GM18867 (cell line): ENCODE data around the gene PYDC1.
"Not testable (repeated sequence)": the region's sequence is repeated elsewhere in the genome, so short reads cannot be mapped to it uniquely, and the experiment has no call there.

ENCODE experiments used
- ATAC-seq: cut with Tn5 transposase; IDR thresholded peaks from one replicate; pipeline ENCODE4 v1.9.1; 2021; ENCODE audit warnings: mild to moderate bottlenecking, moderate library complexity; ENCODE audit not compliant: unreplicated experiment

The PYDC1 gene

DNA sequence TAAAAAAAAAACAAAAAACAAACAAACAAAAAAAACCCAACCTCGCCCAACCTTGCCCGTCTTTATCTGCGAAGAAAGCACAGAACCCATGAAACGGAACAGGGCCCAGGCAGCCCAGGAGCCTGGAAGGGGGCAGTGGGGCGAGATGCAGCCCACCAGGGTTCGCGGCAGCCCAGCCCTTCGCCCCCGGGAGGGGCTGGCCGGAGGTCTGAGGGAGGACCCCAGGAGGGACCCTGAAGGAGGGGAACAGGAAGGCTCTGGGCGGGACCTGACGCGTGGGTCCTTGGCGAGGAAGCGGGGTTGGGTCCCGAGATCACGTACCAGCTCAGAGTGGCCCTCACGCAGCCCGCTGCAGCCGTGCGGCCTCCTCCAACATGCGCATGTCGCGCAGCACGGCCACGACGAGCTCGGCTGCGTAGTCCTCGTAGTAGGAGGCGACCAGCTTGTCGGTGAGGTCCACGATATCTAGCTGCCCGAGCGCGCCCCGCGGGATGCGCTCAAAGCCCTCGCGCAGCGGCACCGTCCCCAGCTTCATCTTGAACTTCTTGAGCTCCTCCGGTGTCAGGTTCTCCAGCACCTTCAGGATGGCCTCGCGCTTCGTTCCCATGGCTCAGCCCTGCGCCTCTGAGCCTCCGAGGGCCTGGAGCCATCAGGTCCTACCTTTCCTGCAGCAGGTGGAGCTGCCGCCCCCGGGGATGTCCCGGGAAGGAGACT is at the start of gene PYDC1:
Gene PYDC1 (minus strand): TSS at position 714 of the 714 bp plus-strand sequence. CDS start 107 bp downstream, at position 607.
- no peak for ATAC-seq

DNA sequence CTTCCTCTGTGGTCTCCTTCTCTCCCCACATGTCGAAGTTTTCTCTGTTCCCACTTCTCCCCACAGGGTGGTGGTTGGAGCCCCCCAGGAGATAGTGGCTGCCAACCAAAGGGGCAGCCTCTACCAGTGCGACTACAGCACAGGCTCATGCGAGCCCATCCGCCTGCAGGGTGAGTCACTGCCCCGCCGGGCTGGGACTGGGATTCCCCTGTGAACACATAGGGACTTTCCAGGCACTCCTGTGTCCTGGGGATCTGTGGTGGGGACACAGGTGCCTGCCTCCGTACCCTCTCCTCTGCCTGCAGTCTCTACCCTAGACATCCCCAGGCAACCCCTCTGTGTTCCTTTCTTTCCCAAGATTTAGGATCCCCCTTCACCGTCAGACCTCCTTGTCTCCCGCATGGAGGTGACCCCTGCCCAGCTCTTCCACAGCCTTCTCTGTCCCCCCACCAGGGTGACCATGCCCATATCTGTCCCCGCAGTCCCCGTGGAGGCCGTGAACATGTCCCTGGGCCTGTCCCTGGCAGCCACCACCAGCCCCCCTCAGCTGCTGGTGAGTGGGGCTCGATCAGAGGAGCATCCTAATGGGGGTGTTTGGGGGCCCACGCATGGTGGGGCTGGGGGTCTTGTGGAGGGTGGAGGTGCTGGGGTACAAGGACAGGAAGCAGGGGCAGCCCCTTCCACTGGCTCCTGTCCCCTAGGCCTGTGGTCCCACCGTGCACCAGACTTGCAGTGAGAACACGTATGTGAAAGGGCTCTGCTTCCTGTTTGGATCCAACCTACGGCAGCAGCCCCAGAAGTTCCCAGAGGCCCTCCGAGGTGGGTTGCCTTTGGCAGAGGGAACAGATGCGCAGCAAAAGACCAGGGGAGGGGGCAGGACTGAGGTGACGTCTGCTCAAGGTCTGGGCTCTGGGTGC is 48.7 kb upstream of the PYDC1 start:
- ATAC-seq: peak; percentile 70

DNA sequence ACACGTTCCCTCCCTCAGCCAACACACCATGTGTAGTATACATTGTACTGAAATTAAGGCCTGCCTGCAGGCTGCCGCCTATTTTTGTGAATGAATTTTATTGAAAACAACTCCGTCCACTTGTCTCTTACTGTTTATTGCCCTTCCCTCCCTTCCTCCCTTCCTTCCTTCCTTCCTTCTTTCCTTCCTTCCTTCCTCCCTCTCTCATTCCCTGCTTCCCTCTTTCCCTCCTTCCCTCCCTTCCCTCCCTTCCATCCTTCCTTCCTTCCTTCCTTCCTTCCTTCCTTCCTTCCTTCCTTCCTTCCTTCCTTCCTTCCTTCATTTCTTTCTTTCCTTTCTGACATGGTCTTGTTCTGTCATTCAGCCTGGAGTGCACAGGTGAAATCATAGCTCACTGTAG is 45.1 kb upstream of the PYDC1 start:
- no peak for ATAC-seq

DNA sequence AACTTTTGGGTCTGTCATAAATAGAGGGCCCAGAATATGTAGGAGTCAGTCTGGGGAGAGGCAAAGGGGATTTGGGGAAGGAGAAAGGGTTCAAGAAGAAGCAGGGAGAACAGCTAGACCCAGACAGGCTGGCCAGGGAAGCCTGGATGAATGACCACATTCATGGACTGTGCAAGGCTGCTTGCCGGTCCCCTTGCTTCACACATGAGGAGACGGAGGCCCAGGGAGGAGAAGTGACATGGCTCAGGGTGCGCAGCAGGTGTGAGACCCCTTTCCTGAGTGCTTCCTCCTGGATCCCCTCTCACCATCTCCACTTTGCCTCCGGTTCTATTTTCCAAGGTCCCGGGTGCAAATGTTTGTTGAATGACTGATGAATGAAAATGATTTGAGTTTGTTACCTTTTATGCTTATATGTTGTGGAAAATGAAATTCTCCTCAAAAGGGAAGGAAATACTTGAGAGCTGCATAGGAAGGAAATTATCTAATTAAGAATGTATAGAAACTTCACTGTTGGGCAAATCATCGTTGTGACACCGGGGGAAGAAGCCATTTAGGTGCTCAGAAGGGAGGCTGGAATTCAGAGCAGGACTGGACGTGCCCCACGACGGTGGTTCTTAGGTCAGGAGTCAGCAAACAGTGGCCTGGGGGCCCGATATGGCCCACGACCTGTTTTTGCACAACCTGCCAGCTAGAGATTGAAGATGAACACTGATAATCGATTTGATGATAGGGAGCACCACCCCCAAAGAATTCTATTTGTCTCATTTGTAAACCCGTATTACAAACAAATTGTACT is 43.4 kb upstream of the PYDC1 start:
- no peak for ATAC-seq

DNA sequence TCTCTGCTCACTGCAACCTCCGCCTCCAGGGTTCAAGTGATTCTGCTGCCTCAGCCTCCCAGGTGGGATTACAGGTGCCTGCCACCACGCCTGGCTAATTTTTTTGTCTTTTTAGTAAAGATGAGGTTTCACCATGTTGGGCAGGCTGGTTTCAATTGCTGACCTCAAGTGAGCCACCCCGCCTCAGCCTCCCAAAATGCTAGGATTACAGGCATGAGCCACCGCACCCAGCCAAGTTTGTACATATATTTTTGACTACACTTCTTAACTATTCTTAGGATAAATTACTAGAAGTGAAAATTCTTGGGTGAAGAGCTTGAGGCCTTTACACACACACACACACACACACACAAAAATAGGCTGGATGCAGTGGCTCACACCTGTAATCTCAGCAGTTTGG is 41.4 kb upstream of the PYDC1 start:
- no peak for ATAC-seq

DNA sequence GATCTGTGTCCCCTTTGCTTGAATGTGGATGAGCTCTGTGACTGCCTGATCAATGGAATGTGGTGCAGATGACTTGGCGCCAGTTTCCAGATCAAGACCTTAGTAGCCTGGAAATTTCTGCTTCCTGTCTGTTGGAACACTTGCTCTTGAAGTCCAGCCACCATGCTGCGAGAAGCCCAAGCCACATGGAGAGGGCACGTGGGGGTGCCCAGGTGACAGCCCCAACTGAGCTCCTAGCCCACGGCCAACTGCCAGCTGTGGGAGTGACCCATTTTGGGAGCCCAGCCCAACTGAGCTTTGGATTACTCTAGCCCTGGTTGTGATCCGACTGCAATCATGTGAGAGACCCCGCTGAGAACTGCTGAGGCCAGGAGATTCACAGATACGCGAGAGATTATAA is 39.5 kb upstream of the PYDC1 start:
- no peak for ATAC-seq

DNA sequence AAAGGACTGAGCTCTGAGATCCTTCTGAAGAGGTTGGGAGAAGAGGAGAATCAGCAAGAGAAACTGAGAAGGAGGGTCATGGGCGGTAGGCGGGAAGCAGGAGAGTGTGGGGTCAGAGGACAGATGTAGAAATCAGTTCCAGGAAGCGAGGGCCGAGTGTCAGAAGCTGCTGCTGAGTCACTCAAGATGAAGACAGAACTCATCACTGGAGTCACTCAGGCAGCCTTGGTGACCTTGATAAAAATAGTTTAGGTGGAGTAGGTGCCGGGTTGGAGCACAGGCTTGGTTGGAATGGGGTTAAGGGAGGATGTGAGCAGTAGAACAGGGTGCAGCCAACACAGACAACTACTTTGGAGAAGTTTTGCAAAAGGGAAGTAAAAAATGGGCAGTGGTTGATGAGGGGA is 36.7 kb upstream of the PYDC1 start:
- ATAC-seq: no peak

DNA sequence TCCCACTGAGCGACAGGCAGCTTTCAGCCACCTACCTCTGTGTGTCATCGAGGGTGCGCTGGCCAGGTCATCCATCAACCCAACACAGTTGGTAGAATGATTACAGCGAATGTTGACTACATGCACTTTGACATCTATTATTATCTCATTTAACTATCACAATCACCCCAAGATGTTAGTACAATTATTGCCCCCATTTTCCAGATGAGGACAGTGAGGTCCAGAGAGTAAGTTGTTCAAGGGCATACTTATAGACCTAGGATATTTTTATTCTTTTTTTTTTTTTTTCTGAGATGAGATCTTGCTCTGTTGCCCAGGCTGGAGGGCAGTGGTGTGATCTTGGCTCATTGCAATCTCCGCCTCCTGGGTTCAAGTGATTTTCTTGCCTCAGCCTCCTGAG is 34.5 kb upstream of the PYDC1 start:
- no peak for ATAC-seq

DNA sequence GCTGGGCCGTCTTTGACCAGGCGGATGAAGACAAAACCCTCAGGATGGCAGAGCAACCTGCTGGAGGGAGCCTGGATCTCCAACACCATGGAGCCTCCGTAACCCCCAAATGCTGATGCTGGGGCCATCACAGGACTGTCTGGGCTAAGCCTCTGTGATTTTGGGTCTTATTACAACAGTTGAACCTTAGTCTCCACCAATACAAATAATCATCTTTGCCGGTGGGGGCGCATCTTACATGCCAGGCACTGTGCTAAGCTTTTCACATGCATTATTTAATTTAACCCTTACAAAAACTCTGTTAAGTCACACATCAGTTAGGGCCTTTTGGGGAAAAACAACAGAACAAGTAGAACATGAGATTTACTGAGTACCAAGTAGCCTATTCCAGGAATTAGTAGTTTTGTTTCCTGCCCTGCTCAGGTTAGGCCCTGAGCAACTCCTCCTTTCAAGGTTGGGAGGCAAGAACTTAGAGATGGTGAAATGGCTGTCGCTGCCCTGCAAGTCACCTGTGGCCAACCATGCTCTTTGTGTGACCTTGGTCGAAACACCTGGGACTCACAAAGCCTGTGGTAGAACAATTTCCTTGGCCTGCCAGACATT is 33.9 kb upstream of the PYDC1 start:
- no peak for ATAC-seq

DNA sequence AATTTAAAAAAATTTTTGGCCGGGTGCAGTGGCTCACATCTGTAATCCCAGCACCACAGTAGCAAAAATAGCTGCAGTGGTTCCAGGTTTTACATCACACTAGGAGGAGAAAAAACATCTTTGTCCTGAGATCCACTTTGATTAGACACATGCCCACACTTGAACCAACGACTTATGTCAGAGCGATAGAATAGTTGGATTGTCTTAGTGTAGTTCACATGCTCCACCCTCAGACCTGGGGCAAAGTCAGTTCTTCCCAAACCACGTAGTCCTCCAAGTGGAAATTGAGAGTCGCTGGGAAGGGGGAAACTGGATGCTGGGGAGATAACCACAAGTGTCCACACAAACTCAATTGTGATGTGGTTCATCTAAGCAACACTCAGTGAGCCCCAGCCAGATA is 31.4 kb upstream of the PYDC1 start:
- ATAC-seq: no peak

DNA sequence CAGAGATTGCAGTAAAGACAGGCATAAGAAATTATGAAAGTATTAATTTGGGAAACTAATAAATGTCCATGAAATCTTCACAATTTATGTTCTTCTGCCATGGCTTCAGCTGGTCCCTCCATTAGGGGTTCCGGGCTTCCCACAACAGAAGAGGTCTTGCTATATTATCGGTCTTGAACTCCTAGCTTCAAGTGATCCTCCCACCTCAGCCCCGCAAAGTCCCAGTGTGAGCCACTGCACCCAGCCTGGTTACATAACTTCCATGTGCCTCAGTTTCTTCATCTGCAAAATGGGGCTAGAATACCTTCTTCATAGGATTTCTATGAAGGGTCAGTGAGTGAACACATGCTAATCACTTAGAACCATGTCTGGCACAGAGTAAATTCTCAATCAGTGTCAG is 29.4 kb upstream of the PYDC1 start:
- ATAC-seq: no peak

DNA sequence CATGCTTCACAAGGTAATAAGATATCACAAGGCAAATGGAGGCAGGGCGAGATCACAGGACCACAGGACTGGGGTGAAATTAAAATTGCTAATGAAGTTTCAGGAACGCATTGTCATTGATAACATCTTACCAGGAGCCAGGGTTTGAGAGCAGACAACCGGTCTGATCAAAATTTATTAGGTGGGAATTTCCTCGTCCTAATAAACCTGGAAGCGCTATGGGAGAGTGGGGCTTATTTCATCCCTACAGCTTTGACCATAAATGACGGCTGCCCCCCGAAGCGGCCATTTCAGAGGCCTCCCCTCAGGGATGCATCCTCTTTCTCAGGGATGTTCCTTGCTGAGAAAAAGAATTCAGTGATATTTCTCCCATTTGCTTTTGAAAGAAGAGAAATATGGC is 28.7 kb upstream of the PYDC1 start:
- not testable (repeated sequence) for ATAC-seq

DNA sequence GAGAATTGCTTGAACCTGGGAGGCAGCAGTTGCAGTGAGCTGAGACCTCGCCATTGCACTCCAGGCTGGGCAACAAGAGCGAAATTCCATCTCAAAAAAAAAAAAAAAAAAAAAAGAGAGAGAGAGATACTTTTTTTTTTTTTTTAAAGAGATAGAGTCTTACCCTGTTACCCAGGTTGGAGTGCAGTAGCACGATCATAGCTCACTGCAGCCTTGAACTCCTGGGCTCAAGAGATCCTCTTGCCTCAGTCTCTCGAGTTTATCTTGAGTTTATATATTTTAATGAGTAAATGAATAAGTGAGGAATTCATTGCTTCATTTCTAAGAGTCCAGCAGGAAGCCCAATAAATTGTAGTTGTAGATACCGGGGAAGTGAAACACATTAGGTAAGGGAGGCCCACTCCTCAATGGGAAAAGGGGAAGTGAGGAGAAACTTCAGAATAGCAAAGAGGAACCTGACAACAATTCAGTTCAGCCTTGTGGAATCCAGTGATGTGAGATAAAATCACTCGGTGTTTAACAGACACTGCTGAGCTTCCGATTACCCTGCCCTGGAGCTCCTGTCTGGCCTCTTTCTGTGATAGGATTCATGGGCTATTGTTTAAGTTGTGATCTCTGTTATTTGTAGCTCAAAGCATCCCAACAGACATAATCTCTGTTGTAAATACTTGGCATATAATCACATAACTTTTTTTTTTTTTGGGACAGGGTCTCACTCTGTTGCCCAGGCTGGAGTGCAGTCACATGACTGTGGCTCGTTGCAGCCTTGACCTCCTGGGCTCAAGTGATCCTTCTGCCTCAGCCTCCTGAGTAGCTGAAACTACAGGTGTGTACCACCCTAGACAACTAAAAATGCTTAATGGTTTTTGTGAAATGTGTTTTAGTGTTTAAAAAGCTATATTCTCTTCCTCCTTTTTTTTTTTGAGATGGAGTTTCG is 27.1 kb upstream of the PYDC1 start:
- no peak for ATAC-seq

DNA sequence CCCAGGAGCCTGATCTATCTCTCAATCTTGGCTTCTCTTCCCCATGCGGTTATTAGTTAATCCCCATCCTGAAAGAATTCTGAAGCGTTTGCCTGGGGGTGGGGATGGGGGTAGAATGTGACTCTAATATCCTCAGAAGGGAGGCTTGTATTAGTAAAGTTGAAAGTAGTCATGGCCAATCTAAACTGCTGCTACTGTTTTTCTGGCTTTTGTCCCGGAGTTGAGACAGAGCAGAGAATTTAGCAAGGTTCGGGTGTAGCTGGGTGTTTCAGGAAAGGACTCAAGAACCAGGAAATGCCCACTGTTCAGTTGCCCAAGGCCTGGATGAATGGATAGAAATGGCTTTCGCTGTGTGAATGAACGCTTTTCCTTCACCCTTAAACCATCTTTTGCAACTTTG is 25.3 kb upstream of the PYDC1 start:
- ATAC-seq: no peak

DNA sequence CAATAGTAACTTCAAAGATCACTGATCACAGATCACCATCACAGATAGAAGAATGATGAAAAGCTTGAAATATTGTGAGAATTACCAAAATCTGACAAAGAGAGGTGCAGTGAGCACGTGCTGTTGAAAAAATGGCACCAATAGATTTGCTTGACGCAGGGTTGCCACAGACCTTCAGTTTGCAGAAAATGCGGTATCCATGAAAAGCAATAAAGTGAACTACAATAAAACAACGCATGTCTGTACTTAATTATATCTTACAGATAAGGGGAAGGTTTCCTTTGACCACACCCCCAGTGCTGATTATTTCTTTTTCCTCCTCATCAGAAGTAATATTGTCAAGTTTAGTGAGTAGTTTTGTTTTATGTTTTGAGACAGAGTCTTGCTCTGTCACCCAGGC is 21.1 kb upstream of the PYDC1 start:
- ATAC-seq: no peak

DNA sequence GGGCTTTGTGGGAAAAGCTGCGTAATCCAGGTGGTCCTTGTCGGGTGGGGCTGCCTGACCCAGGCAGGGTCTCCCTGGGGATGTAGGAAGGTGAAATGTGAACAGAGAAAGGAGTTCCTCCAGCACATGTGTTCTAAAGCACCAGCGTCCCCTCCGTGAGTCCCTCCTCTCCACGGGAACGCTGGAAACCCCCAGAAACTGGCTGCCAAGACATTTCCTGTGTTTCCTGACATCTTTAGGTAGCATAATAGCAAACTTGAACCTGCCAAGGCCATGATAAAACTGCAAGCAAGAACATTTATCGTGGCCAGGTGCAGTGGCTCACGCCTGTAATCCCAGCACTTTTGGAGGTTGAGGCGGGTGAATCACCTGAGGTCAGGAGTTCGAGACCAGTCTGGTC is 12.6 kb upstream of the PYDC1 start:
- no peak for ATAC-seq

DNA sequence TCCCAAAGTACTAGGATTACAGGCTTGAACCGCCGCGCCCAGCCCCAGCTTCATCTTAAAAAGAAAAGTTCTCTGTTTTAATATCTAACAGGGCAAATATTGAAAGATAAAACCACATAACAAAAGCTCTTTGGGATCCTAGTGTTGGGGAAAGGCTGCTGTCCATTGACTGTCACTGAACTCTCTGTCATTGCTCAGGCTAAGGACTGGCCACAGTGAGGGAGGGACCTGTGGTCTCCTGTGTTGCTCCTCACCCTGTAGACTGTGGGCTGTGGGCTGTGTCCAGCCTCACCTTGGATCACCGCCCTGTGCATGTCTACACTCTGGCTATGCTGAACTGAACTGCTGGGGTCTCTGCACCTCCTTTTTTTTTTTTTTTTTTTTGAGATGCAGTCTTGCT is 11.3 kb upstream of the PYDC1 start:
- no peak for ATAC-seq

DNA sequence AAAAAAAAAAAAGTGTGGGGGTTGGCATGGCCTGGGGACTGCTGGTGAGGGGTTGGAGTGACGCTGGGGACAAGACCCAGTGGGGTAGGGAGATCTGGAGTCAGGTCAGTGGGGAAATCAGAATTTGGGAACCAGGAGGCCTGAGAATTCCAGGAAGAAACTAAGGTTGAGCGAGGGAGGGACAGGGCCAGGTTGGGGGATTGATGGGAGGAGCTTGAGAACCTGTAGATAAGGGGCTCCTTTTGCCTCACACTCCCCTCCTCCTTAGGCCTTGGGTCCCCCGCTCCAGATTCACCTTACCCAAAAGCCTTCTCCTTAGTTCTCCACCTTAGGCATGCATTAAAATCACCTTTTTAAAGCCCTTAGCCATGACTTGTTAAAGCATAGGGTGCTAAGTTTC is 8.3 kb upstream of the PYDC1 start:
- ATAC-seq: no peak

DNA sequence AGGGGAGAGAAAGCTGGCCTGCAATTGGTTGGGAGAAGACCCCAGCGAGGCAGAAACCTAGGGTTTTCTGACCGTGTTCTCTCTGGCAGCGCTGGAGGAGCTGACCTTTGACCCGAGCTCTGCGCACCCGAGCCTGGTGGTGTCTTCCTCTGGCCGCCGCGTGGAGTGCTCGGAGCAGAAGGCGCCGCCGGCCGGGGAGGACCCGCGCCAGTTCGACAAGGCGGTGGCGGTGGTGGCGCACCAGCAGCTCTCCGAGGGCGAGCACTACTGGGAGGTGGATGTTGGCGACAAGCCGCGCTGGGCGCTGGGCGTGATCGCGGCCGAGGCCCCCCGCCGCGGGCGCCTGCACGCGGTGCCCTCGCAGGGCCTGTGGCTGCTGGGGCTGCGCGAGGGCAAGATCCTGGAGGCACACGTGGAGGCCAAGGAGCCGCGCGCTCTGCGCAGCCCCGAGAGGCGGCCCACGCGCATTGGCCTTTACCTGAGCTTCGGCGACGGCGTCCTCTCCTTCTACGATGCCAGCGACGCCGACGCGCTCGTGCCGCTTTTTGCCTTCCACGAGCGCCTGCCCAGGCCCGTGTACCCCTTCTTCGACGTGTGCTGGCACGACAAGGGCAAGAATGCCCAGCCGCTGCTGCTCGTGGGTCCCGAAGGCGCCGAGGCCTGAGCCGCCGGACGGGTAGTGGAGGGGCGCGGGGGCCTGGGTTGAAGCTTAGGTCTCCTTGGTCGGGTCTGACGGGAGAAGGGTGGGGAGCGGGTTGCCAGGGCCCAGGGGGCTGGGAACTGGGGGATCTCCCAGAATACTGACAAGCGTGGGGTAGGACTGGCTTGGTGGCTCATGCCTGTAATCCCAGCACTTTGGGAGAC is 7.4 kb upstream of the PYDC1 start:
- ATAC-seq: no peak
